GM18499 (cell line): ENCODE measurements around the gene DNER.
"Not testable (repeated sequence)": the region's sequence is repeated elsewhere in the genome, so short reads cannot be mapped to it uniquely, and the experiment has no call there.

Source experiments
- ATAC-seq: cut with Tn5 transposase; IDR thresholded peaks from one replicate; pipeline ENCODE4 v1.9.1; 2021; ENCODE audit warnings: moderate number of reproducible peaks; ENCODE audit not compliant: insufficient read depth, unreplicated experiment

DNER gene

DNA sequence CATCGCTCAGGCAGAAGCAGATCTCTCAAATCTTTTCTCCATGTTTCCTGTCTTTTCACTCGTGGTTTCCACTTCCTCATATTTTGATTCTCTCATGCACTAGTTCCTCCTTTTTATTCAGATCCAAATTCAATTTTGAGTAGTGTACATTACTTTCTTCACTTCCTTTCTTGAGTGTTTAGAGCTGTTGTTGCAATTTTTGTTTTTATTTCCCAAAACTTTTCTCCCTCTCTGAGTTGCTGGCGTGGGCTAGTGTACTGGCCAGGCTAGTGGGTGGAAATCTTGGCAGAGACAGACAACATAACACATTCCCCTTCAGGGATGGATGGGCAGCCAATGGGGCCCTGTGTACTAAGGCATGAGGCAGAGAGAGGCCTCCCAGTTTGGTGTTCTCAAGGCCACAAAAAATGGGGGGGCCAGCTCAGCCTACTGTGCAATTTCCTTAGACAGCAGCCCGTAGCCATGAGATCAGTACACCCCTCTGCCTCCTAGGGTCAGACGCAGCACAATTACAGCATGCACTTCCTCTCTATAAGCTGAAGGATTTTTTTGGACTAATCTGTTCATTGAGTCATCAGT is 298.1 kb downstream of the DNER start:
- no peak for ATAC-seq

DNA sequence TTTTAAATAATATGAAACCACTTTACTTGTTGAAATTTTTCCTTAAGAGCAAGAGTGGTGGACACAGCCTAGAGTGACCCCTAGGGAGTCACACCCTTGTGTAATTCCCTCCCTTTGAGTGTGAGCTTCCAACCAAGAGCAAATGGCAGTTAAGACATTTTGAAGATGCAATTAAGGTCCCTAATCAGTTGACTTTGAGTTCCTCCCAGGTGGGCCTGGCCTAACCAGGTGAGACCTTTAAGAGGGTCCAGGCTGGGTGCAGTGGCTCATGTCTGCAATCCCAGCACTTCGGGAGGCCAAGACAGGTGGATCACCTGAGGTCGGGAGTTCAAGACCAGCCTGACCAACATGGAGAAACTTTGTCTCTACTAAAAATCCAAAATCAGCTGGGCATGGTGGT is 299.7 kb downstream of the DNER start:
- ATAC-seq: no peak

DNA sequence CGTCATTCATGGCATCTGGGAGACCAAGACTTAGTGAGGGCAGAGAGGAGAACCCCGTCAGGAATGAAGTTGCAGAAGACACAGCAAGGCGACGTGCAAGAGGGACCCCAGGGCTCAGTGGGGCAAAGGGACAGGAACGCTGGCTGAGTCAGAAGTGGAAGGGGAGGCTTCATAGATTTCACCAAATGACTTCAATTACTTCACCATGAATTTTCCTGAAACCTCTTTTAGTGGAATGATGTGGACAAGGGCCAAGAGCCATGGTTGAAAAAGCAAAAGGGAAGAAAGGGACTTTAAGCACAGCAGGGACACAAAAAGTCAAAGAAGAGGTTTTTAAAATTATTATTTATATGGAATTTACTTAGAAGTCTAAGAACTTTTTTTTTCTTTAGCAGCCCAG is 301.7 kb downstream of the DNER start:
- no peak for ATAC-seq

DNA sequence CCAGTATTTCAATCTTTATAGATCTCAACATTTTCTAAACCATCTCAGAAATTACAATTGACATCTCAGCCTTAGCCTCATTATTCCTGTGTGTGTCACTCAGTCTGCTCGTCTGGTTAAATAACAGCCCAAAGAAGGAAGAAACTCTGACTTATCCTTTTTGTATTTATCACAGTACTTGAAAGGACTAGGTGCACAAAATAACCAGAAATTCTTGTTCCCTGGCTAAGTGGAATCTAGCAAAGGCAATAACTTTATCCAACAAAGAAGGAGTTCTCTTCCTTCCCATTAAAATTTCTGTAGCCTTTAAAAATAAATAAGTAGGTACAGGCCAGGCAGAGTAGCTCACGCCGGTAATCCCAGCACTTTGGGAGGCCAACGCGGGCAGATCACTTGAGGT is 303.4 kb downstream of the DNER start:
- ATAC-seq: no peak

DNA sequence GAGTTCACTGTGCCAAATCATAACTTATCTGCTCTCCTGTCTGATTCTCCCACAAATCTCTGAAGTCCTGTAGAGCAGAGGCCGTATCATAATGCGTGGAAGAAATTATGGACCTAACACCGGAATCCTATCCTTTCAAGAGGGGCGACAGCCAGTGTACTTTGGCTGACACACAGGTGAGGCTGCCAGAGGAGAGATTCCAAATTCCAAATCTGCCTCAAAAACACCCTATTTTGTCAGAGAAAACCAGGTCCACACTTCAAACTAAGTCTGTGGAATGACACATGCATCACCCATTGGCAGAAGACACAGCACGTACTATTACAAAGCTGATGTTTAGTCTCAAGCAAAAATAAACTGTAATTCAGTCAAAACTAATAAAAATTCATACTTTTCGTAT is 304.1 kb downstream of the DNER start:
- no peak for ATAC-seq

DNA sequence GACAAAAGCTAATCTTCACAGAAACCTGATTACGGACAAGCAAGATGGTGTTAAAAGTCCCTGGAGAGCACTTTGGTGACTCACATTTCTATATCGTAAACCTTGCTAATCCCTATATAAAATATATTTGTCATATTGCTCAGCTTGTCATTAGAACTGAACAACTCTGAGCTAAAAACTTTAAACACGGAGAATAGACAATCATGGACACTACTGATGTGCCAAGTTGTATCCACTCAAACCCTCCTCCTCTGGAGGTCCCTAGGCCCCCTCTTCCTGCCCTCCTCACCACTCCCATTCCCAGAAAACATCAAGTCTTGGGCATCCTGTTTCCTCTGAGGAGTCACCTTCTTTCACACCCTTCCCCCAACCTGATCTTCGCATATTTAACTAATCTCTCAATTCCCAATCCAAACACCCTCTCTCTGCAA is 304.6 kb downstream of the DNER start:
- no peak for ATAC-seq

DNA sequence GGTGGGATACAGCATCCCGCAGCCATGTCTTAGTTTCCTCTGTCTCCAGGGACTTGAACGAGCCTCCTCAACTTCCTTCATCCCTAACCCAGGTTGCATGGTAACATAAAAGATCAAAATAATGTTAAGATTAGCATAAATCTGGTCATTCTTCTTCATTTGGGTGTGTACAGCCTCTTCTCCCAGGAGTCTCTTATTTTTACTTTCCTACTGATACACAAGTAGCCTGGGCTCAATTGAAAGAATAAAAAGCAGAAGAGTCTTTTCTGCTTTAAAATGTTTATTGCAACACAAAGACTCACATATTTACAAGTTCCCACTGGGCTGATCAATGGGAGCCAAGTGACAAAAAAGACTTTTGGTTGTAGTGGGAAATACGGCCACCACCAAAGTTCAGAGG is 305.4 kb downstream of the DNER start:
- no peak for ATAC-seq

DNA sequence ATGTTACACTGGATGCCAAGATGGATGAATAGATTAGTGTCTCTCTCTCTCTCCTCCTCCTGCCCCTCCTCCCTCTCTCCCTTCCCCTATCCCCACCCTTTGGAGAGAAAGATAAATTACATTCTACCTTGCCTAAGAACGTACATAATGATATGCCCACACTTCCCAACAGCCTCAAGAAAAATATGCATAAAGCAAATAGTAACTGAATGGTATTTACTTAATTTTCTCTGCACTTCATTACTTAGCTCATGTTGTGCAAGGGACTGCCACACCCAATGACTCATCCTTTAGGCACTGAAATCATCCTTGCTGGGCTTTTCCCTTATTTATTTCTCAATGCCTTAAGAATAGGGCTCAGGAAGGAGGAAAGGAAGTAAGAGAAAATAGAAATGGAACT is 306.0 kb downstream of the DNER start:
- no peak for ATAC-seq

DNA sequence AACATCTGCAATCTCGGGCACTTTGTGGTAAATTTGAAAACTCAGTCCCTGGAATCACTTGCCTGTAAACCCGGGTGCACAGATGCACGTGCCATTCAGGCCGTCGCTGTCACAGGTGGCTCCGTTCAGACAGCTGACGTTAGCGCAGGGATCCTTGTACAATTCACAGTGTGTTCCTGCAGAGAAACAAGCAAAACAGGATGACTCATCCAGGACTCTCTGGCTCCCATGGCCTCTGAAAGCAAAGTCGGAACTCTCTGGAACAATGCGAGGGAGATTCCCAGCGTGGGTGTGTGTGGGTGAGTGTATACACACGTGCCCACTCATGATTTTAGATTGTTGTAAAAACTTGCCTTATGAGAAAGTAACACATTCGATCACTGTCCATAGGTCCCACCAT is 307.2 kb downstream of the DNER start:
- no peak for ATAC-seq

DNA sequence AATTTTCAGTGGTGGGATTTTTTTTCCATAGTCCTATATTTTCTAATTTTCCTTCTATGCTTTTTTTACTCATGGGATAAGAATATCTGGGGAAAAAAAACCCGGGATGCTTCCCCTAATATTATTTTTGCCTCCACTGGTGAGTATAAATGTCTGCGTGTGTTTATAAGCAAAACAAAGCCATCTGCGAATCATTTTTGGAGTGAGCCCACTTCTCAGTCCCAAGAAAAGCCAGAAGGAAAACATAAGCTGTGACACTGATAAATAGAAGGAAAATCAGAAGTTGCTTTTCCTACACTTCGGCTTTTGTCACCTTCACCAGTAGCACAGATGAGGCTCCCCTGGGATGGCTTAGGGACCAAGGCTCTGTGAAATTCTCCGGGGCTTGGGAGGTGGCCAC is 308.6 kb downstream of the DNER start:
- no peak for ATAC-seq

DNA sequence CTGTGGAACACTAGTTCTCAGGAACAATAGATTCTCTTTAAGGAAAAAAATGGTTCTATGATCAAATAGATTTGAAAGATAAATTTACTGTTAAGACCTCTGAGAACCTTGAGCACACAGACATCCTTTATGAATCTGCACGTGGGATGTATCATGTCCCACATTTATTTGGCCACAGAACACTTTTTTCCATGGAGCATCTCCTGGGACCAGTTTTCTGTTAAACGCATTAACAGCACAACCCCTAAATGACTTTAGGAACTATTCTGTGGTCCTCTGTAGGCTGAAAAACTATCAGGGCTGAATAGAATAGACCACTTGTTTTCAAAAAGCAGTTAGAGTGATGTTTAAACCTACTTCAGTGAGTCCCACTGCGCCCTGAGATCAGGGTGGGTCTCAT is 311.1 kb downstream of the DNER start:
- ATAC-seq: no peak

DNA sequence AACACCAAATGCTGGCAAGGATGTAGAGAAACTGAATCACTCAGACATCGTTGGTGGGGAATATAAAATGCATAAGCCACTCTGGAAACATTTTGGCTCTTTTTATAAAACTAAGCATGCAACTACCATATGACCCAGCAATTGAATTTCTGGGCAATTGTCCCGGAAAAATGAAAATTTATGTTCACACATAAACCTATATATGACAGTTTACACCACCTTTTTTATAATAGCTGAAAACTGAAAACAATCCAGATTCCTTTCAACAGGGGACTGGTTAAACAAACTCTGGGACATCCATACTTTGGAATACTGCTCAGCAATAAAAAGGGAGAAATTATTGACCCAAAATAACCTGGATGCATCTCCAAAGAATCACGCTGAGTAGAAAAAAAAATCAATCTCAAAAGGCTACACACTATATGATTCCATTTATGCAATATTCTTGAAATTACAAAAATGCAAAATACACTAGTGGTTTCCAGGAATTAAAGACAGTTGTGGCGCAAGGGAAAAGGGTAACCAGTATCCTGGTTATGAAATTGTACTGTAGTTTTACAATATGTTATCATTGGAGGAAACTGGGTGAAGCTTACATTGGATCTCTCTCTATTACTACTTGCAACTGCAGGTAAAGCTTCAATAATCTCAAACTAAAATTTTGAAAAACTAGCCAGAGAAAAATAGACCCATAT is 313.0 kb downstream of the DNER start:
- no peak for ATAC-seq

DNA sequence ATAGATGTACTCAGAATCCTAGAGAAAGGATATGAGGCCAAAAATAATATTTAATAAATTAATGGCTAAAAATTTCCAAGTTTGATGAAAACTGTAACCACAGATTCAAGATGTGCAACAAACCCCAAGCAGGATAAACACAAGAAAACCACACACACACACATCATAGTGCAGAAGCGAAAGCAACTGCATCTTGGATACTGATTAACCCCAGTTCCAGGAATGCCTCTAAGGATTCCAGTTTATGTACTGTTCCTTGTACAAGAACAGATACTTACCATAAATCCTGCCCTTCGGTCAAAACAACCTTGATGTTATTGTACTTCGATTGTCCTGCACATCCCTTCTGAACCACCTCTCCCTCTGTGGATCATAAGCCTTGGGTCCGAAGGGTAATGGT is 320.4 kb downstream of the DNER start:
- no peak for ATAC-seq

DNA sequence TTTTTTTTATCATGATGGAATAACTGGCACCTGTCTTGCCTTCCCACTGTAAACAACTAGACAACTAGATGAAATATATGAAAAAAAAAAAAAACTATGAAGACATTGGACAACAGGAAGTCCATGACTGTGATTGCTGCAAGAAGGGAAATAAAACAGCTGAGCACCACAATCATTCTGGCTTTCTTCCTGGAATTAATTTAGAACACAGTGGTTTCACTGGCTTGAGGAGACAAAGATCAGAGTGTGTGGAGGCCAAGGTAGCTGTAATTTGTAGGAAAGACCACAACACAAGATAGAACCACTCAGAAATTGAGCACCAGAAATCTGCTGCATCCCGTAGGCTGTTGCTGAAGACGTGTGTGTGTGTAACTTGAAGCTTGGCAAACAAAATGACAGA is 322.2 kb downstream of the DNER start:
- ATAC-seq: no peak

DNA sequence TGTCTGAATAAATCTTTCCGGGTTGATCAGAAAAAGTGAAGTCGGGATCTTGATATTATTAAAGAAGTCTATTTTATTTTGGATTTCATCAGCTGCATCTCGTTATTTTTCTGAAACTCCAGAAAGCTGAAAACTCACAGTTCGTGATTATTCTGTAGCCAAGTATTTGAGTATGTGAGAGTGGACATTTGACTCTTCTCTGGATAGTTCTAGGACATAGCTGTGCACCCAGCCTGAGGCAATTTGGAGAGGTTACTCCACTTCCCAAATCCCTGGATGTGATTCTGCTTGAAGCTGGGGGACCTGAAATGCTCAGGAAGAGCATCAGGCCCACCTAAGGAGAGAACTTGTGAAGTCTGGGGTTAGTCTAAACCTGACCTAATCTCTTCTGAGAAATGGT is 325.6 kb downstream of the DNER start:
- no peak for ATAC-seq

DNA sequence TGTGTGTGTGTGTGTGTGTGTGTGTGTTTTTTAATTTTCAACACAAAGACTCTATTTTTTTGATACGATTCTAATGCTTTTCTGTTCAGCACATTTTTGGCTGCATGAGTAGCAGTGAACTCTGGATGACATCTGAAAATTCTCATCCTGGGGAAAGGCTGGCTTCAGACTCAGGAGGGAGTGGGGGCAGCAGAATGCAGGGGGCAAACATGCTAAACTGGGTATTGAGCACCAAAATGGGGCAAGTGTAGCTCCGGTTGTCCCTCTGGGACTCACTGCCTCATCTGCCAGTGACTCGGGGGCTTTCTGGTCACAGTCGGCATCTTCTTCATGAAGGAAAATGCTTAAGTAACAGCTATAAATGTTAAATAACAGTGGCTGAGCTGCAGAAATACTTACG is 326.5 kb downstream of the DNER start:
- no peak for ATAC-seq

DNA sequence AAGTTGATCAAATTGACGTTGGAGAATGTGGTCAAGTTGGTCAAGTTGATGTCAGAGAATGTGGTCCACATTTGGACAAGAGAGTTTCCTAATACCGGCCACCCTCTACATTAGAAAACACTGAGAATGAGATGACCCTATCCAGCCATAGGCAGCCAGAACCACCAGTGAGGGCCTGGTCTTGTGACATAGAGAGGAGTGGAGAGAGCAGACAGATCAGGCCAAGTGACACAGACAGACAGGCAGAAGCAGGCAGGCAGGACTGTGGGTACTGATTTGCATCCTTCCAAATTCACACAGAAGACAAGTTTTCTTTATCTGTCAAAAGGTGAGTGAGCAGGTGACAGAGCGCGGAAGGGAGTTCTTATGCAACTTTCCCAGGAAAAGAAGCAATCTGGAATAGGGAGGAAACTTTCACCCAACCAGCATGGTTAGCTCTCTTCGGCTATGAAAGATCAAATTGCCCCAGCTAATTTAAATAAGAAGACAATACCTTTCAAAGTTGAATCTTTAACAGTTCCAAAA is 334.2 kb downstream of the DNER start:
- no peak for ATAC-seq

DNA sequence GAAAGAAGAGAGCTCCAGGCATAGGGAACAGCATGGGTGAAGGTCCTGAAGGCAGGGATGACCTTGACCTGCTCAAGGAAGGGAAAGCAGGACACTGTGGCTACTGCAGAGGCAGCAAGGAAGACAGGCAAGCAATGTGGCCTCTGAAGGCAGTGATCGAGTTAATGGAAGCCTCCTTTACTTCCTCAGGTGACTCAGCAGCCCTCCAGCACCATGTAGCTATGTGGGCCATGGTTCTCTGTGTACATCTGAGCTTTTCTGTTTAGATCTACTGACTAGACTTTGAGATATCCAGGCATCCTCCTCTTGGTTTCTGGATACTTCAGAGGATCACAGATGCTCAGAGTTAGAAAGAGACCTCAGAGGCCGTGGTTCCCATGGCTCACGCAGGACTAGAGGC is 336.0 kb downstream of the DNER start:
- no peak for ATAC-seq

DNA sequence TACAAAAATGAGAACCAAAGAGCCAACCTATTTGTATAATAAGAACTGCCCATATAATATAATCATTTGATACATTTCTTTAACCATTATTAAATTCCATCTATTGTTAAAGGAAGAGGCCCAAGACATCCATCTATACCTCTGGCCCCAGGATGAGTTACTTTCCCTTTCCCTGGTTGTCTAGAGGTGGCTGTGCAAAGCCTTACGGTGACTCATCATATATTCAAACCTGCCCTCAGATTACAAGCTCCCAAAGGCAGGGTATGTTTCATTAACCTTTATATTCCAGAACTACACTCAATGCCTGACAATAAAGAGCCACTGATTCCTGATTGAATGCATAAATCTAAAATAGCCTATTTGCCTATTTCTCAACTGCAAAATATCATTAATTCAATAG is 337.5 kb downstream of the DNER start:
- ATAC-seq: no peak

DNA sequence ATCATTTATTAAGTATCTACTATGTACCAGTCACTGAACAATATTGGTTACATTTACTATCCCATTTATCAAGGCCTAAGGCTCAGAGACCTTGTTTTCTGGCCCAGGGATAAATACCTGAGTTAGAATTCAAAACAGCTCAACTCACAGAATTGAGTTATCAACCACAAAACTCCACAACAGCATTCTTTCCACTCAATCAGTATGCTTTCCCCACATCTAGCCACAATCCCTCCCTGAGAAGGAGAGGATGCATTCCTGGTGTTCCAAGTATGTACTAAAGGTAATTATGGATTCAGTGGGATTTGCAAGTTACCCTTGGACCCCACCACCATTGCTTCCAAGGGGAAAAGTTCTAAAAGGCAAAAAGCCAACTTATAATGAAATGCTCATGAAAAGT is 339.1 kb downstream of the DNER start:
- no peak for ATAC-seq

DNA sequence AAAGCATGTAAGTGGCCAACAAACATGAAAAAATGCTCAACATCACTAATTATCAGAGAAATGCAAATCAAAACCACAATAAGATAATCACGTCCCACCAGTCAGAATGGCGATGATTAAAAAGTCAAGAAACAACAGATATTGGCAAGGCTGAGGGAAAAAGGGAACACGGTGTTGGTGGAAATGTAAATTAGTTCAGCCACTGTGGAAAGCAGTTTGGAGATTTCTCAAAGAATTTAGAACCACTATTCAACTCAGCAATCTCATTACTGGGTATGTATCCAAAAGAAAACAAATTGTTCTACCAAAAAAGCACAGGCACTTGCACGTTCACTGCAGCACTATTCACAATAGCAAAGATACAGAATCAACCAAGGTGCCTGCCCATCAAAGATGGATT is 341.0 kb downstream of the DNER start:
- ATAC-seq: not testable (repeated sequence)

DNA sequence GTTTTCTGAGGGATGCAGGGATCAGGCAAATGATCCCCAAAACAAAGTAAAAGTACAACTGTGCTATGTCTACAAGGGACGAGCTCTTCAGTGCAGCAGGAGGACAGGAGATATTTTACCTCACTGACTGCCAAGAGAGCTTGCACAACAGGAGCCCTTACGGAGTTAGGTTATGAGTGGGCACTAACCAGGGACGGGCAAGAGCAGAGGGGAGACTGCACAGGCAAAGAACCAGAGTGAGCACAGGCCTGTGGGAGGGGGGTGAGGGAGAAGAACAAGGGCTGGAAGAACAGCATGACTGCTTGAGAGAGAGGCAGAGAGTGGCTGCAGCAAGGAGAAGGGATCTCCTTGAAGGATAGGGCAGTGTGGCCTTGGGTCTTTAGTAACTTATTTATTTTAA is 342.1 kb downstream of the DNER start:
- no peak for ATAC-seq
